Body of pancreas (tissue), 4 donors: ENCODE data around the gene TMEM89. TPM values are rescaled to one million over a fixed set of nuclear protein-coding genes. Genes with fewer than 3 reads are reported as not detected.
A peak's percentile ranks its signal among the peaks of the same experiment; 100 is the strongest.

ENCODE experiments used
- ATAC-seq: fragments of 150-250 bp; one replicate; pipeline ENCODE4 v1.9.1; 2016
- DNase-seq, 4 donors: peaks; one replicate each; pipeline ENCODE4 v3.0.0-alpha.2; 2019
- H3K27ac ChIP-seq, 4 donors: fragments of 200-600 bp; sonication (generic); 1 replicate in 3 of 4; 2 replicates in 1 of 4; pipeline versions ENCODE4 v1.5.1 to v1.6.1; 2016 to 2019; ENCODE audit warnings: mild to moderate bottlenecking in 1 of 4, mixed read lengths in 1 of 4, moderate library complexity in 1 of 4
- H3K27me3 ChIP-seq, 2 donors: fragments of 200-600 bp; sonication (generic); one replicate each; pipeline ENCODE4 v1.6.0; 2016; ENCODE audit warnings: mild to moderate bottlenecking in 1 of 2
- H3K36me3 ChIP-seq, 2 donors: fragments of 200-600 bp; sonication (generic); replicated peaks in 1 of 2; 2 replicates each; pipeline ENCODE4 v1.5.1; 2016; ENCODE audit warnings: low read depth in 2 of 2; ENCODE audit not compliant: insufficient read depth in 1 of 2
- H3K4me1 ChIP-seq: fragments of 200-600 bp; sonication (generic); one replicate; pipeline ENCODE4 v1.6.0; 2016
- H3K4me3 ChIP-seq, 2 donors: fragments of 200-600 bp; sonication (generic); 1 replicate in 1 of 2; 2 replicates in 1 of 2; pipeline ENCODE4 v1.5.1; 2016 to 2019
- H3K9me3 ChIP-seq, 3 donors: fragments of 200-600 bp; sonication (generic); 1 replicate in 2 of 3; 2 replicates in 1 of 3; pipeline ENCODE4 v1.5.1; 2016
- POLR2A ChIP-seq, 3 donors: fragments of 450-650 bp; IDR thresholded peaks; one replicate each; pipeline ENCODE4 v1.6.1; 2016; ENCODE audit warnings: antibody characterized with exemption in 3 of 3, mild to moderate bottlenecking in 2 of 3
- WGBS, 2 donors: methylation state at CpG; one replicate each; pipeline ENCODE4 v1.1.5; 2017; 5-methylcytosine and 5-hydroxymethylcytosine counted together
- intact Hi-C: fragments of 100-400 bp; cut with DNase I; formaldehyde crosslinking; loops from one replicate; pipeline ENCODE4 v1.15.1; 2023
- total RNA-seq, 2 donors: library from RNA; depleted of rRNA; stranded (reverse); fragments of >200 nt; gene quantifications; one replicate each; pipeline ENCODE4 v1.1.0, GENCODE V29; 2016
- TF ChIP-seq, protein P1 (sequence below), 7 experiments: fragments of 450-650 bp in 4 of 7; fragments of 200-600 bp in 3 of 7; sonication (generic) in 3 of 7; IDR thresholded peaks; one replicate each; pipeline ENCODE4 v1.5.1; 2016 to 2019; ENCODE audit warnings: antibody characterized with exemption in 7 of 7

TMEM89 gene
- total RNA-seq, 2 donors from 2014 or later = not detected

GRCh38 chr3:48656841-48657281 is 35.3 kb upstream of the TMEM89 start:
- Histone ChIP-seq H3K9me3 (no peaks in the 10 kb centered on the region), H3K4me3 (no peak overlapping the region), H3K27ac (peak overlapping the region; percentile 27 to 87 (median 77)), H3K4me1 (peaks cover 16% of the 10 kb centered on the region), H3K27me3 (no peaks in the 10 kb centered on the region), H3K36me3 (no peaks in the 10 kb centered on the region)
- TF ChIP-seq, protein P1, sequence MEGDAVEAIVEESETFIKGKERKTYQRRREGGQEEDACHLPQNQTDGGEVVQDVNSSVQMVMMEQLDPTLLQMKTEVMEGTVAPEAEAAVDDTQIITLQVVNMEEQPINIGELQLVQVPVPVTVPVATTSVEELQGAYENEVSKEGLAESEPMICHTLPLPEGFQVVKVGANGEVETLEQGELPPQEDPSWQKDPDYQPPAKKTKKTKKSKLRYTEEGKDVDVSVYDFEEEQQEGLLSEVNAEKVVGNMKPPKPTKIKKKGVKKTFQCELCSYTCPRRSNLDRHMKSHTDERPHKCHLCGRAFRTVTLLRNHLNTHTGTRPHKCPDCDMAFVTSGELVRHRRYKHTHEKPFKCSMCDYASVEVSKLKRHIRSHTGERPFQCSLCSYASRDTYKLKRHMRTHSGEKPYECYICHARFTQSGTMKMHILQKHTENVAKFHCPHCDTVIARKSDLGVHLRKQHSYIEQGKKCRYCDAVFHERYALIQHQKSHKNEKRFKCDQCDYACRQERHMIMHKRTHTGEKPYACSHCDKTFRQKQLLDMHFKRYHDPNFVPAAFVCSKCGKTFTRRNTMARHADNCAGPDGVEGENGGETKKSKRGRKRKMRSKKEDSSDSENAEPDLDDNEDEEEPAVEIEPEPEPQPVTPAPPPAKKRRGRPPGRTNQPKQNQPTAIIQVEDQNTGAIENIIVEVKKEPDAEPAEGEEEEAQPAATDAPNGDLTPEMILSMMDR (IDR thresholded peaks at IDR 0.05) = no peak
- no peak for TF ChIP-seq POLR2A (IDR thresholded peaks at IDR 0.05)
- no peak for ATAC-seq
- no peak for DNase-seq
- WGBS, 2 donors = 55 to 56% methylated on average over 19 to 45 of the region's 45 CpGs
- intact Hi-C loops = no loop called here

- WGBS, 2 donors = 3 to 23% methylated on average over 10 to 91 of the region's 94 CpGs
- Histone ChIP-seq H3K9me3 (no peaks in the 10 kb centered on the region), H3K4me3 (peak overlapping the region; percentile 32 to 44), H3K36me3 (no peaks in the 10 kb centered on the region), H3K27ac (peak overlapping the region; percentile 27 to 87 (median 77)), H3K4me1 (peaks cover 10% of the 10 kb centered on the region), H3K27me3 (no peaks in the 10 kb centered on the region)
- ATAC-seq (peak; percentile 90), DNase-seq (peak; percentile 83 to 93 (median 88))
- TF ChIP-seq, protein P1 (IDR thresholded peaks at IDR 0.05) = peak; percentile 42 to 89 (median 68)
- TF ChIP-seq POLR2A (IDR thresholded peaks at IDR 0.05) = peak in 2 of 3 donors; percentile 25 to 27
- intact Hi-C loops = no loop called here
Observed at GRCh38 chr3:48656061-48656840, 34.7 kb upstream of the TMEM89 start.

DNA sequence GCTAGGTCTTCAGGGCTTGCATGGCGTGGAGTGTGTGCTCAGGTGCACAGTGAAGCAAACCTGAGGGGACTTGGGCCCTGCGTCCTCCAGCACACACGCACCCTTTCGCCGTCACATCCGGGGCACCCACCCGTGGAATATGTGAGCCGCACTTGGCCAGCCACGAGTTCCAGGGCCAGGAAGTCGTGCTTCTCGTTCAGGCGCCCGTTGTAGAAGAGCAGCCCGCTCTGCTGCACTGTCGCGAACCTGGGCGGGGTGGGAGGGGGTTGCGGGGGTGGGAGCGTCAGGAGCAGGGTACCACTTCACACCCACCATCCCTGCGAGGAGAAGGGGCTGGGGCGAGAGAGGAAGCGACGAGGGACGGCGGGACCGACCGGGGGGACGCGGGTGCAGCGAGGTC is 34.0 kb upstream of the TMEM89 start:
- peak overlapping the region in 3 of 4 donors; percentile 76 to 87 (median 78) for H3K27ac ChIP-seq
- WGBS, 2 donors = 5 to 15% methylated on average over 20 to 30 of the region's 30 CpGs
- peak; percentile 2 for ATAC-seq

GRCh38 chr3:48655063-48655462 is 33.5 kb upstream of the TMEM89 start:
- Histone ChIP-seq H3K27ac (no peak overlapping the region), H3K36me3 (no peaks in the 10 kb centered on the region), H3K4me3 (no peak overlapping the region), H3K27me3 (no peaks in the 10 kb centered on the region), H3K4me1 (peaks cover 6% of the 10 kb centered on the region), H3K9me3 (no peaks in the 10 kb centered on the region)
- intact Hi-C loops = no loop called here
- no peak for ATAC-seq
- 85 to 96% methylated on average over 7 to 12 of the region's 12 CpGs for WGBS, 2 donors
- TF ChIP-seq, protein P1 (IDR thresholded peaks at IDR 0.05) = no peak
- TF ChIP-seq POLR2A (IDR thresholded peaks at IDR 0.05) = no peak
- no peak for DNase-seq

More for the DNA sequence above, 34.0 kb upstream of the TMEM89 start:
- no peaks in the 10 kb centered on the region for H3K27me3 ChIP-seq
- intact Hi-C loops = no loop called here
- H3K9me3 ChIP-seq = no peaks in the 10 kb centered on the region
- H3K4me3 ChIP-seq = peak overlapping the region in 1 of 2 donors; percentile 32
- H3K4me1 ChIP-seq = peaks cover 6% of the 10 kb centered on the region
- peak in 1 of 4 donors; percentile 21 for DNase-seq
- TF ChIP-seq, protein P1 (IDR thresholded peaks at IDR 0.05) = no peak
- no peak for TF ChIP-seq POLR2A (IDR thresholded peaks at IDR 0.05)
- H3K36me3 ChIP-seq = no peaks in the 10 kb centered on the region
